PC-9 (cell line): ENCODE measurements around the gene IGFLR1.

ENCODE experiments used
- CTCF ChIP-seq: fragments of 200-600 bp; sonication (generic); conservative IDR thresholded peaks from 2 replicates; pipeline ENCODE4 v1.6.1; 2017; ENCODE audit warnings: mixed run types, antibody characterized with exemption, mild to moderate bottlenecking, moderate library complexity
- EZH2 ChIP-seq: fragments of 200-600 bp; sonication (generic); IDR thresholded peaks from 2 replicates; pipeline ENCODE4 v1.8.0; 2017; ENCODE audit warnings: antibody characterized with exemption, low read depth

- TF ChIP-seq CTCF = no peak
- TF ChIP-seq EZH2 = no peak
Observed at GRCh38 chr19:35777086-35777841, 35.0 kb upstream of the IGFLR1 start.
